Stimulated activated CD8-positive, alpha-beta memory T cell treated with anti-CD3 and anti-CD28 coated beads, Interleukin-7, amount 100 ng/mL, for 1 hour (primary cell): ENCODE measurements around the gene PIK3R6.
"Not testable (repeated sequence)": the region's sequence is repeated elsewhere in the genome, so short reads cannot be mapped to it uniquely, and the experiment has no call there.

Experiments
- DNase-seq, 2 donors: peaks; one replicate each; pipeline ENCODE4 v3.0.0-alpha.2; 2020; ENCODE audit warnings: low read depth in 2 of 2

The PIK3R6 gene

GRCh38 chr17:8825802-8826201, 41.7 kb downstream of the PIK3R6 start:
- no peak for DNase-seq

- DNase-seq: no peak
Observed at GRCh38 chr17:8823279-8823678, 44.2 kb downstream of the PIK3R6 start.

GRCh38 chr17:8822401-8823035, 45.0 kb downstream of the PIK3R6 start:
- DNase-seq: no peak

GRCh38 chr17:8821446-8822105, 45.9 kb downstream of the PIK3R6 start:
- DNase-seq: no peak

GRCh38 chr17:8820311-8821010, 47.0 kb downstream of the PIK3R6 start:
- no peak for DNase-seq

GRCh38 chr17:8818654-8819330, 48.7 kb downstream of the PIK3R6 start:
- DNase-seq: no peak

GRCh38 chr17:8818047-8818446, 49.4 kb downstream of the PIK3R6 start:
- no peak for DNase-seq

- no peak for DNase-seq
Observed at GRCh38 chr17:8806926-8807550, 60.4 kb downstream of the PIK3R6 start.

GRCh38 chr17:8806253-8806925, 61.1 kb downstream of the PIK3R6 start:
- DNase-seq: no peak

- DNase-seq: not testable (repeated sequence)
Observed at GRCh38 chr17:8805396-8805795, 62.1 kb downstream of the PIK3R6 start.

- DNase-seq: no peak
Observed at GRCh38 chr17:8803531-8804420, 63.7 kb downstream of the PIK3R6 start.

- no peak for DNase-seq
Observed at GRCh38 chr17:8801135-8801840, 66.2 kb downstream of the PIK3R6 start.

- DNase-seq: no peak
Observed at GRCh38 chr17:8800656-8801055, 66.8 kb downstream of the PIK3R6 start.

GRCh38 chr17:8799570-8800212, 67.8 kb downstream of the PIK3R6 start:
- no peak for DNase-seq

GRCh38 chr17:8798846-8799569, 68.5 kb downstream of the PIK3R6 start, which contains the start of gene MFSD6L:
Gene MFSD6L (minus strand): TSS chr17:8799365. CDS start chr17:8799120, 245 bp downstream.
- no peak for DNase-seq

GRCh38 chr17:8798176-8798845, 69.2 kb downstream of the PIK3R6 start:
- DNase-seq: no peak

- no peak for DNase-seq
Observed at GRCh38 chr17:8797621-8798175, 69.8 kb downstream of the PIK3R6 start.

GRCh38 chr17:8794636-8795035, 72.8 kb downstream of the PIK3R6 start:
- no peak for DNase-seq
